HG03095 (cell line): Measurements from ENCODE around the gene ABCF1.
"Not testable (repeated sequence)": the region's sequence is repeated elsewhere in the genome, so short reads cannot be mapped to it uniquely, and the experiment has no call there.

Experiments
- ATAC-seq: cut with Tn5 transposase; IDR thresholded peaks from one replicate; pipeline ENCODE4 v1.9.1; 2021; ENCODE audit warnings: moderate library complexity; ENCODE audit not compliant: unreplicated experiment

ABCF1 gene

DNA sequence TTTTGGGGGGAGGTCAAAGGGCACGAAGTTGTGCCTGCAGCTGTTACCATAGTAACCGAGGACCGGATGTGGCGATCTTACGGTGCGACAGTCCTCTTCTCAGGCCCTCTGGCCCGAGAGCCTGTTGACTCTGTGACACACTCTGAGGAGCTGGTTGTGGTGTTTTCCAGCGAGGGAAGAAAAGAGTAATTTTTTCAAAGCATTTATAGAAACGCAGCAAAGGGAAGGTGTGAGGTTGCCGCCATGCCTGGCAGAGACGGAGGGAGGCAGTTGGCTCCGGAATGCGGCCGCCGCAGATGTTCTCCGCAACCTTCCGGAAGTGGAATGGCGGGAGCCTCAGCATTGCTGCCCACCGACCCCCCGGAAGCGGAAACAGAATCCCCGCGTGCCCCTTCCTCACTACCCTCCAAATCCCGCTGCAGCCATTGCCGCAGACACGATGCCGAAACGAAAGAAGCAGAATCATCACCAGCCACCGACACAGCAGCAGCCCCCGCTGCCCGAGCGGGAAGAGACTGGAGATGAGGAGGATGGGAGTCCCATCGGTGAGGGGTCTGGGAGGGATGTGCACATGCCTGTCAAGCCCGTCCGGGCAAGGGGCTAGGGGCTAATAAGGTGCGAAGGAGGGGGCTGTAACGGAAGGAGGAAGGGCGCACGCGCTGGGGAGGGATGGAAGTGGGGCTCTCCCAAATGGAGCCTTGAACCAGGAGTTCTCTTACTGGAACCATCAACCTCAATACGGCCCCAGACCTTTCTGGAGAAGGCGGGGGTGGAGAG lies 14.1 kb upstream of the ABCF1 start, which contains the start of gene PRR3:
TSS of gene PRR3 (plus strand) at position 390 of the 777 bp plus-strand sequence. CDS start at position 440, 50 bp downstream.
- ATAC-seq = peak; percentile 52

DNA sequence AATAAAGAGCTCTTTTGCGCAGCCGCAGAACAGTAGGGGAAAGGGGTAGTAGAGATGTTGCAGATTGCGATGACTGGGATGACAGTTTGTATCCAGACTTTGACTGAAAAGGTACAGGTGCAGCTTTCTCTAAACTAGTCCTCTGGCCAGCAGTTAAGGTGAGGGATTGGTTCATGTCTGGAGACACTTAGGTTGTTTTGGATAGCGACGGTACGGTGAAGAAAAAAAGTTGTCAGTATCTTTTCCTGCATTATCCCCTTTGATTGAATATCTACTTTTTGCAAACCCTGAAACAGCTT lies 13.6 kb upstream of the ABCF1 start:
- ATAC-seq = no peak

DNA sequence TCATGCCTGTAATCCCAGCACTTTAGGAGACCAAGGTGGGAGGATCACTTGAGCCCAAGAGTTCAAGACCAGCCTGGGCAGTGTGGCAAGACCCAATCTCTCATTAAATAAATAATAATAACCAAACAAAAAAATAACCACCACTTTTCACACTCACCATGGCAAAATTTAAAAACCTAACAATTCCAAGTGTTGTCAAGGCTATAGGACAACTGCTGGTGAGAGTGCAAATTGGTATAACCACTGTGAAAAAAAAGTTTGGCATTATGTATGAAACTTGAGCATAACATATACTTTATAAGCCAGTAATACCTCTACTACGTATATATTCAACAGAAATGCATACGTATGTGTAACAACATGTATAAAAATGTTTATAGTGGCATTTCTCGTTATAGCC lies 10.3 kb upstream of the ABCF1 start:
- no peak for ATAC-seq

DNA sequence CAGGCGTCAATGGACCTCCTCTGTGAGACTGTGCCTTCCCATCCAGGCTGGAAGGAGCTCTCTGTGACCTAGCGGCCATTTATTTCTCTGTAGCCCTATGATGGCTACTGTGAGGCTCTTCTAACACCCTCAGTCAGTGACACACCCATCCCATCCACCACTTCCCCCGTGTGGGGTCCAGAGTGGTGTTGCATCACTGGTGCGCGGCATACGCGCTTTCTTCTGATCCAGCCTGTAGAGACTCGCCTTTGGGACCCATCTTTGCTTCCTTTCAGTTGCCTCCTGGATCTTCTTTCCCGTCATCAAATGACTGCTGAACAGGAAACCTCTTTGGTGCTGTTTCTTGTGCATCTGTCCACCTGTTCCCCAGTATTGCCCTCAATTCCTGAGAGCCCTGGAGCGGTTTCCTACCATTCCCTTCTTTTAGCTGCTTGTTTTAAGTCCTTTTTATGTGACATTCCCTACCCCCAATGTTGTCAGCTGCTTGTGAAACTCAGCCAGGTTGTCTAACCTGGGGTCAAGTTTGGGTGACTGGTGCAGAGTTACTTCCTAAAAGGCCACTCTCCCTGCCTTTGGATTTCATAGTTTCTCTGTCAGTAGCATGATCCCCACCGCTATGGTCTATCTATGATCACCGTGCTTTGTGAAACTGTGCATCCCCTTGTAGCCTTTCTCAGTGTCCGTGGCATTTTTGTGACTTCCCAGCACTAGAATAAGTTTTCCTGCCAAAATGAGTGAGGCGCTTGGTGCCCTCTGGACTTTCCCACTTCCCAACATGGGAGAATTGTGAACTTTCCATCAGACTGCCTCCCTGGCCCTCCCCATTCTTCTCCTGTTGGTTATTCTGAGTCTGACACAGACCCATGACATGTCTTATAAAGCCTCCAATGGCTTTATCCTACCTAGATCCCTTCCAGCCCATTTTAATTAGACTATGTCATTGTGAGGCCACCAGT lies 8.5 kb upstream of the ABCF1 start:
- no peak for ATAC-seq

DNA sequence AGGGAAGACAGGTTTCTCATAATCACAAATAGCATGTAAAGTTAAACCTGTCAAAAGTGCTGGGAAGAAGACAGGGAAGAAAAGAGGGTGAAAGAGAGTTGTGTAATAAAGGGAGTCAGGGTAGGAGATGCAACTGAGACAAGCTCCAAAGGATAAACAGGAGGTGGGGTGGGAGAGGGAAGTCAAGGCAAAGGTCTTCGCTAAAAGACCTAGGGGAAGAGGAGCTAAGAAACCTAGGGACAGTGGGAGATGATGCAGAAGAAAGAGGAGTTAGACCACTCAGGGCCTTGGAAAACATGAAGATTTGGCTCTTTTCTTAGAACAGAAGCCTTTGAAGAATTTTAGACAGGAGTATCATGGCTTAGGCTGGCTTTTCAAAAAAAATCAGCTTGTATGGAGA lies 7.1 kb upstream of the ABCF1 start:
- no peak for ATAC-seq

DNA sequence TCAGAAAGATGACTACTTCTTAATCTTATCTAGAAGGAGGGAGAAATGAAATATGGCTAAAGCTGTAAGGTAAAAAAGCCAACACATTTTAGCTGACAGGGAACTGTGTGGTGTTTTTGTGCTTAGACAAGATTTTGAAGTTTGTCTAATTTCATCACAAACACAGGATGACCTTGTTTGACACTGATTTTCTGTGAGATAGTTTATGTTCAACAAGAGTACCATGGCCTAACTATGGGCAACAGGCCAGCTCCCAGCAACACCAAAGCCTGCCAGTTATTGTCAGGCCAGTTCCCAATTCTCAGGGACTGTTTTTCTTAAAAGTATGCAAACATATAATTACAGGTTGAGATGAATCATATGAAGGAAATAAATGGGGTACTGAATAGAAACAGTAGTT lies 5.5 kb upstream of the ABCF1 start:
- no peak for ATAC-seq

DNA sequence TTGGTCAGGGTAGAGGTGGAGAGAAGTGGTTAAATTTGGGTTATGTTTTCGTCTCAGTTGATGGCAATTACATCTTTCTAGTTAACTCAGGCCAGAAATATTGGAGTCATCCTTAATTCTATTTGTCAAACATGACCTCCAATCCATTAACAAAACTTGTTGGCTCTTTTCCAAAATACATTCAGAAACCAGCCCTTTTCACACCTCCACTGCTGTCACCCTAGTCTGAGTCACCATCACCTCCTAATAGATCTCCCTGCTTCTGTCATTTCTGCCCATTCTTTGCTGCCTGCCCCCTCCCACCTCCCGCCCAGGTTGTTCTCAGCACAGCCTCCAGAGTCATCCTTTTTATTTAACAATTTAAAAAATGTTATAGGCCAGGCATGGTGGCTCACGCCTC lies 3.0 kb upstream of the ABCF1 start:
- no peak for ATAC-seq

DNA sequence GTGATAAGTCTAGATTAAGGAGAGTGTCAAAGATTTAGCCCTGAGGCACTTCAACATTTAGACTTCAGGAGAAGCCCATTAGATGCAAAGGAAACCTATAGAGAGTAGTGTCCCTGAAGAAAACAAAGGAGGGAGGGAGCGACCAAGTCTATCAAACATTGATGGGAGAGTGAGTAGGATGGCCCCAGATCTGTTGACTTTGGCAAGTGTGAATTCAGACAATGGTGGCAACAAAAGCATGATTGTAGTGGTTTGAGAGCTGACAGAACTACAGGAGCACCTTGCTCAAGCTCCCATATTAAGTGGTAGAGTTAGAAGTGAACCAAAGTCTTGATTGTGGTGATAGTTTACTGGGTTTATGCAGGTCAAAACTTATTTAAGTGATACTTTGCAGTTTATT lies 979 bp upstream of the ABCF1 start:
- no peak for ATAC-seq

DNA sequence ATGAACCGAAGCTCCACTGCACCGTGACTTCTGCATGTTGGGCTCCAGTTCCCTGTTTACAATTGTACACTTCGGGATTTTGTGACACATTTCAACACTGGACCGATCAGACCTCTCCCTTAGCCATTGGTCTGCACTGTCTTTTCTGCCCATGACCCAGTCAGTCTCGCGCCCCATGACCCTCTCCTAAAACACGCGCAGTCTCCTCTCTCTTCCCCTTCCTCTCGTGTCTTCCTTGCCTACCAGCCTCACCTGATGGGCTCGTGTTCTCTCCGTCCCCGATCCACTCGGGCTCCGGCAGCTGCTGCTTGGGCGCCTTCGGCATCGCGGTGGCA lies 535 bp upstream of the ABCF1 start:
- ATAC-seq = no peak

DNA sequence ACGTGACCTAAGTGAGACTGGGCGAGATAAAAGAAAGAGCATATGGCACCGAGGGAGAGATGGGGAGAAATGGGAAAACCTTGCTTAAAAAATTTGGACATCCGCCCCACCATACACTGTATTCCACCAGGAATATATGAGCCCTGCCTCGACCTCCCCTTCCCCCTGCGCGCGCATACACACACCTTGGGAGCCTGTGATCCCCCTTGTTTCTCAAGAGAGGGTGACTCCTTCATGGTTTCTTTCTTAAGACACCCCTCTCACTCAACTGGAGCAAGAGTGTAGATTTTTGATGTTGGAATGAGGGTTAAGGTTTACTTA lies 480 bp downstream of the ABCF1 start:
- ATAC-seq = no peak

DNA sequence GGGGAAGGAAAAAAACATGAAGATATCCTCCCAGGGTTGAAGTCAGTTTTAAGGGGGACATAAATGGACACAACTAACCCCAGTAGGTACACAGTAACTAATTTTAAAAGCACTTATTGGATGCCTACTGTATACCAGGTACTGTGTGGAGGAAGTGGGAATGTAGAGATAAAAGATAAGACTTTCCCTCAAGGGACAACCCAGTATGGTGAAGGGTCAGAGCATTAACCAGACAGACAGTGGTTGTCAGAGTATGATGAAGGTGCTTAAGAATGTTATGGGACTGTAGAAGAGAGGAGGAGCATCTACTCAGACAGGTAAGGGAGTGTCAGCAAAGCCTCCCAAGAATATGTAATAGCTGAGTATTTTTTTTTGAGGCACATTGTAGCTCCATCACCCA lies 906 bp downstream of the ABCF1 start:
- ATAC-seq = no peak

DNA sequence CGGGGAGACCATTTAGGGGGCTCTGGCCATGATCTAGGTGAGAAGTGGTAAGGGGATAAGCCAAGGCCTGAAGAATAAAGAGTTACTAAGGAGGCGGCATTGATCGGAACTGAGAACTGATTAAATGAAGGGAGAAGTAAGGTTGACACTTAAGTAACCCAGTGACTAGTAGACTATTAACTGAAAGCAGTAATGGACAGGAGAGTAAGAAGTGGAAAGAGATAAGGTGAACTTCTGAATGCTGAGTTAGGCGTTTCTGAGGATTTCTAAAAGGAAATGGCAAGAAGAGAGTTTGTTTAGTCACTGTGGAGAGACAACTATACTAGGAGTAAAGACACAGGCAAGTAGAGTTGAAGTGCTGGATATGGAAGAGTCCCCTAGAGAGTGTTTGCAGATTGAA lies 1.9 kb downstream of the ABCF1 start:
- no peak for ATAC-seq

DNA sequence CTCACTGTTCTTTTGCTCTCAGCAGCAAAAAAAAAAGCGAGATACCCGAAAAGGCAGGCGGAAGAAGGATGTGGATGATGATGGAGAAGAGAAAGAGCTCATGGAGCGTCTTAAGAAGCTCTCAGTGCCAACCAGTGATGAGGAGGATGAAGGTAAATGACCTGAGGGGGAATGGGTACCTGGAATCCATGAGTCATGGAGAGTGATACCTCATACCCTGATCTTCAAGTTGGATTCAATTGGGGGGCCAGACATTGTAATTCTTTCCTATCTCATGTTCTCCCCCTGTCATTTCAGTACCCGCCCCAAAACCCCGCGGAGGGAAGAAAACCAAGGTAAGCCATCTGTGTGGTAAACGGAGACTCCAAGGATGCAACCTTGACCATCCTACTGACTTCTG lies 6.8 kb downstream of the ABCF1 start:
- no peak for ATAC-seq

DNA sequence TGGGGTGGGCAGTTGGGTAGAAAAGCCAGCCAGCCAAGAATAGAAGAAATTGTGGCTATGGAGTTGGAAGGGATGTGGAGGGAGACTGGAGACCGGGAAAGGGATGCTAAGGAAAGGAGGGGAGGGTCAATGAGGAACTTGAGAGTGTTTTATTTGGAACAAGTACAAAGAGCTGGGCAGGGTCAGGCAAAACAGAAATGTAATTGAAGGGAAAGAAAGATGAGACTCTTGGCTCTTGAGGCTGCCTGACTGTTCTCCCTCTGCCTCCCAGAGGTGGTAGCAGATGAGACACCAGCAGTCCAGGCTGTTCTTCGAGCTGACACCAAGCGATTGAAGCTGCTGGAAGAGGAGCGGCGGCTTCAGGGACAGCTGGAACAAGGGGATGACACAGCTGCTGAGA lies 12.7 kb downstream of the ABCF1 start:
- ATAC-seq = no peak

DNA sequence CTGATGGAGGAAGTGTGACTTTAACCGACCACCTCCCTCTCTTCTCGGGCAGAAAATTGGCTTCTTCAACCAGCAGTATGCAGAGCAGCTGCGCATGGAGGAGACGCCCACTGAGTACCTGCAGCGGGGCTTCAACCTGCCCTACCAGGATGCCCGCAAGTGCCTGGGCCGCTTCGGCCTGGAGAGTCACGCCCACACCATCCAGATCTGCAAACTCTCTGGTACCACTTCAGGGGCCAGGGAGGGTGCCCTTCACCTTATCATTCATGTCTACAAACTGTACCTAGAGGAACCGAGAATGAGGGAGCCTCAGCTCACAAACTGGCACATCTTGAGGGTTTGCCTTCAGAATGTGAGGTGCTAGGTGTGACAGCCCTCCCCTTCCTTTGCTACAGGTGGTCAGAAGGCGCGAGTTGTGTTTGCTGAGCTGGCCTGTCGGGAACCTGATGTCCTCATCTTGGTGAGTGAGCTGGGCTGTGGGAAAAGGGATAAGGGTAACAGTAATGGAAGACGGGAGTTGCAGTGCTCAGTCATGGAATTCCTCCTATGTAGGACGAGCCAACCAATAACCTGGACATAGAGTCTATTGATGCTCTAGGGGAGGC lies 18.6 kb downstream of the ABCF1 start:
- no peak for ATAC-seq

DNA sequence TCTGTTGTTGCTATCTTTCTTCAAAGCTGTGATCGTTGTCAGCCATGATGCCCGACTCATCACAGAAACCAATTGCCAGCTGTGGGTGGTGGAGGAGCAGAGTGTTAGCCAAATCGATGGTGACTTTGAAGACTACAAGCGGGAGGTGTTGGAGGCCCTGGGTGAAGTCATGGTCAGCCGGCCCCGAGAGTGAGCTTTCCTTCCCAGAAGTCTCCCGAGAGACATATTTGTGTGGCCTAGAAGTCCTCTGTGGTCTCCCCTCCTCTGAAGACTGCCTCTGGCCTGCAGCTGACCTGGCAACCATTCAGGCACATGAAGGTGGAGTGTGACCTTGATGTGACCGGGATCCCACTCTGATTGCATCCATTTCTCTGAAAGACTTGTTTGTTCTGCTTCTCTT lies 19.3 kb downstream of the ABCF1 start:
- ATAC-seq = no peak

DNA sequence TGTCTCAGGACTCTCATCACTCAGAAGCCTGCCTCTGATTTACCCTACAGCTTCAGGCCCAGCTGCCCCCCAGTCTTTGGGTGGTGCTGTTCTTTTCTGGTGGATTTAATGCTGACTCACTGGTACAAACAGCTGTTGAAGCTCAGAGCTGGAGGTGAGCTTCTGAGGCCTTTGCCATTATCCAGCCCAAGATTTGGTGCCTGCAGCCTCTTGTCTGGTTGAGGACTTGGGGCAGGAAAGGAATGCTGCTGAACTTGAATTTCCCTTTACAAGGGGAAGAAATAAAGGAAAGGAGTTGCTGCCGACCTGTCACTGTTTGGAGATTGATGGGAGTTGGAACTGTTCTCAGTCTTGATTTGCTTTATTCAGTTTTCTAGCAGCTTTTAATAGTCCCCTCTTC lies 19.8 kb downstream of the ABCF1 start:
- no peak for ATAC-seq

DNA sequence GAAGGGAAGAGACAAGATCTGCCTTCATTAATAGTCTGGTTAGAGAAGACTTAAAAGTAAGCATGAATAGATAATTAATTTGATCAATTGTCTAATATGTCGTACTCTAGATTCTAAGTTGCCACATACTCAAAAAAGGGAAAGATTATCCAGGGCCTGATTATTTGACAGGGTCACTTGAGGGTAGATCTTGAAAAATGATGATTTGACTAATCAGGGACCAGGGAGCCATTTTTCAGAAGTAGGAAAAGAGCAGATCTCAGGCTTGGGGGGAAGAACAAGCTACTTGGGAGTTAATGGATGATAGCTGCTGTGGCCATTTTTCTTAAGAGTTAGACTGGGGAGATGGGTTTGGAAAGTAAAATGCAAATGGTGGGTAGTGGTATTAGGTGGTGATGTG lies 21.0 kb downstream of the ABCF1 start:
- no peak for ATAC-seq

DNA sequence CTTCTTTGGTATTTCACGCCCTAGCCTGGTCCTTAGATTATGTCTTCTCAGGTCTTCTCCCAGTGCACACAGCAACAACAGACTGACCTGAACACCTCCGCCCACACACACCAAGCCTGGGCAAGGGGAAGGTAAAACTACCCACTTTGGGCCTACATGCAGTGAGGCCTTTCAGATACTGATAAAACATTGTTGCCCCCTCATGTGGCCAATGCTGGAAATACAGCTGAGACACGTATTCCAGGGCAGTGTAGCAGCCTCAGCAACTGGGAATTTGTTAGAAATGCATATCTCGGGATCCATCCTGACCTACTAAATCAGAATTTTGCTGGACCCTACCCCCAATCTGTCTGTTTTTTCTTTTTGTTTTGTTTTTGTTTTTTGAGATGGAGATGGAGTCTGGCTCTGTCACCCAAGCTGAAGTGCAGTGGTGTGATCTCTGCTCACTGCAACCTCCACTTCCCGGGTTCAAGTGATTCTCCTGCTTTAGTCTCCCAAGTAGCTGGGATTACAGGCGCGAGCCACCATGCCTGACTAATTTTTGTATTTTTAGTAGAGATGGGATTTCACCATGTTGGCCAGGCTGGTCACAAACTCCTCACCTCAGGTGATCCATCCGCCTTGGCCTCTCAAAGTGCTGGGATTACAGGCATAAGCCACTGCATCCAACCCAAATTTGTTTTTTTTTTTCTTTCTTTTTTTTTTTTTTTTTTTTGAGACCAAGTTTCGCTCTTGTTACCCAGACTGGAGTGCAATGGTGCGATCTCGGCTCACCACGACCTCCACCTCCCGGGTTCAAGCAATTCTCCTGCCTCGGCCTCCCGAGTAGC lies 26.3 kb downstream of the ABCF1 start:
- ATAC-seq = not testable (repeated sequence)

DNA sequence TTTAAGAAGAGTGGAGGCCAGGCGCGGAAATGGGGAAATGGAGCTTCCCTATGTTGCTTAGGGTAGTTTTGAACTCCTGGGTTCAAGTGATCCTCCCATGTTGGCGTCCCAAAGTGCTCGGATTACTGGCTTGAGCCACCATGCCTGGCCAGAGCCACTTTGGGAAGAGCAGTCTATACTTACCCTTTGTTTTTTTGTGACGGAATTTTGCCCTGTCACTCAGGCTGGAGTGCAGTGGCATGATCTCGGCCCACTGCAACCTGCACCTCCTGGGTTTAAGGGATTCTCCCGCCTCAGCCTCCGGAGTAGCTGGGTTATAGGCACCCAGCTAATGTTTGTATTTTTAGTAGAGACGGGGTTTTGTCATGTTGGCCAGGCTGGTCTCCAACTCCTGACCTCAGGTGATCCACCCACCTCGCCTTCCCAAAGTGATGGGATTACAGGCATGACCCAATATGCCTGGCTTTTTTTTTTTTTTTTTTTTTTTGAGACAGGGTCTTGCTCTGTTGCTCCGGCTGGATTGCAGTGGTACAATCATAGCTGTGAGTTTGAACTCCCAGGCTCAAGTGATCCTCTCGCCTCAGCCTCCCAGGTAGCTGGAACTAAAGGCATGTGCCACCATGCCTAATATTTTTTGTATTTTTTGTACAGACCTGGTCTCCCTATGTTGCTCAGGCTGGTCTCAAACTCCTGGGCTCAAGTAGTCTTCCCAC lies 27.8 kb downstream of the ABCF1 start:
- ATAC-seq = no peak
